B cell (primary cell): ENCODE measurements around the gene DOCK8. TPM values are rescaled to one million over a fixed set of nuclear protein-coding genes. Genes with fewer than 3 reads are reported as not detected.

Experiments used
- ATAC-seq: fragments of 200-7000 bp; cut with Tn5 transposase; one replicate; pipeline ENCODE4 v1.10.0; 2021; ENCODE audit warnings: low read depth, mild to moderate bottlenecking, moderate number of reproducible peaks, moderate library complexity
- CTCF ChIA-PET: fragments of 350-600 bp; sonication (Branson Sonifier 250); formaldehyde crosslinking; loops from one replicate; lab custom pipeline; 2021; ENCODE audit warnings: antibody characterized with exemption, inconsistent platforms; lab: Charles Lee
- POLR2A ChIA-PET: fragments of 350-600 bp; sonication (Branson Sonifier 250); formaldehyde crosslinking; loops from one replicate; lab custom pipeline; 2021; ENCODE audit warnings: antibody characterized with exemption; lab: Charles Lee
- DNase-seq: peaks from one replicate; pipeline ENCODE4 v3.0.0; 2013
- H2AFZ ChIP-seq: 2 replicates; pipeline ENCODE4 v1.6.1; 2012; ENCODE audit warnings: mild to moderate bottlenecking, low read depth, low read length; ENCODE audit not compliant: insufficient read depth, poor library complexity, severe bottlenecking
- H3K27ac ChIP-seq, 2 donors: 1 replicate in 1 of 2; 2 replicates in 1 of 2; pipeline ENCODE4 v1.5.1; 2012 to 2013; ENCODE audit warnings: low read length in 2 of 2, mild to moderate bottlenecking in 2 of 2, moderate library complexity in 1 of 2
- H3K27me3 ChIP-seq, 4 experiments: fragments of 200-600 bp in 1 of 4; sonication (generic) in 1 of 4; replicated peaks in 1 of 4; 1 replicate in 2 of 4; 2 replicates in 2 of 4; pipeline versions ENCODE4 v1.6.1 to v1.7.0; 2013 to 2016; ENCODE audit warnings: low read length in 3 of 4, mild to moderate bottlenecking in 2 of 4, mixed read lengths in 1 of 4, moderate library complexity in 1 of 4; ENCODE audit not compliant: insufficient read depth in 4 of 4, control insufficient read depth in 3 of 4; ENCODE audit errors: control extremely low read depth in 1 of 4
- H3K36me3 ChIP-seq, 2 experiments: replicated peaks in 1 of 2; 1 replicate in 1 of 2; 2 replicates in 1 of 2; pipeline versions ENCODE4 v1.6.1 to v1.7.1; 2013; ENCODE audit warnings: low read length in 1 of 2; ENCODE audit not compliant: insufficient read depth in 2 of 2, control insufficient read depth in 1 of 2; ENCODE audit errors: control extremely low read depth in 1 of 2, extremely low read depth in 1 of 2
- H3K4me1 ChIP-seq, 2 donors: fragments of 200-600 bp in 1 of 2; sonication (generic) in 1 of 2; 1 replicate in 1 of 2; 2 replicates in 1 of 2; pipeline versions ENCODE4 v1.5.1 to v1.6.1; 2013 to 2017; ENCODE audit warnings: low read length in 2 of 2; ENCODE audit not compliant: control insufficient read depth in 2 of 2, insufficient read depth in 2 of 2
- H3K4me2 ChIP-seq: replicated peaks from 2 replicates; pipeline ENCODE3; 2012; ENCODE audit warnings: mild to moderate bottlenecking, low read depth, low read length; ENCODE audit not compliant: poor library complexity, severe bottlenecking
- H3K4me3 ChIP-seq, 5 experiments: fragments of 200-600 bp in 1 of 5; sonication (generic) in 1 of 5; 1 replicate in 3 of 5; 2 replicates in 2 of 5; pipeline versions ENCODE4 v1.5.1 to v1.7.0; 2011 to 2016; ENCODE audit warnings: low read length in 4 of 5, mild to moderate bottlenecking in 4 of 5, low read depth in 2 of 5, control low read depth in 1 of 5, moderate library complexity in 1 of 5; ENCODE audit not compliant: insufficient read depth in 1 of 5; ENCODE audit errors: control extremely low read depth in 1 of 5, extremely low read depth in 1 of 5
- H3K79me2 ChIP-seq: fragments of 200-600 bp; sonication (generic); one replicate; pipeline ENCODE4 v1.6.0; 2016; ENCODE audit warnings: low read length; ENCODE audit not compliant: control insufficient read depth, insufficient read depth
- H3K9ac ChIP-seq: fragments of 200-600 bp; sonication (generic); 2 replicates; pipeline ENCODE4 v1.6.1; 2017; ENCODE audit warnings: mild to moderate bottlenecking, low read length, moderate library complexity
- H3K9me3 ChIP-seq, 3 donors: one replicate each; pipeline versions ENCODE4 v1.6.1 to v1.7.1; 2013; ENCODE audit warnings: low read length in 2 of 3; ENCODE audit not compliant: control insufficient read depth in 2 of 3, insufficient read depth in 1 of 3; ENCODE audit errors: control extremely low read depth in 1 of 3
- H4K20me1 ChIP-seq: 2 replicates; pipeline ENCODE4 v1.6.0; 2012; ENCODE audit warnings: mild to moderate bottlenecking, low read length; ENCODE audit not compliant: insufficient read depth, control insufficient read depth, poor library complexity, severe bottlenecking
- H3K27ac Mint-ChIP-seq: one replicate; pipeline ENCODE4 v1.8.0; 2021; ENCODE audit warnings: mixed read lengths
- H3K27me3 Mint-ChIP-seq: one replicate; pipeline ENCODE4 v1.8.0; 2021; ENCODE audit warnings: mixed read lengths
- H3K4me1 Mint-ChIP-seq: one replicate; pipeline ENCODE4 v1.8.0; 2021; ENCODE audit warnings: mixed read lengths
- H3K4me3 Mint-ChIP-seq: one replicate; pipeline ENCODE4 v1.8.0; 2021; ENCODE audit warnings: mixed read lengths
- H3K9me3 Mint-ChIP-seq: one replicate; pipeline ENCODE4 v1.8.0; 2022; ENCODE audit warnings: mixed read lengths; ENCODE audit not compliant: insufficient read depth
- CTCF ChIP-seq: fragments of 200-600 bp; IDR thresholded peaks from one replicate; pipeline ENCODE4 v1.8.0; 2022; ENCODE audit warnings: antibody characterized with exemption, mild to moderate bottlenecking
- EZH2 ChIP-seq: IDR thresholded peaks from 2 replicates; pipeline ENCODE4 v1.6.1; 2012; ENCODE audit warnings: borderline replicate concordance, low read depth, mild to moderate bottlenecking, moderate library complexity, low read length; ENCODE audit not compliant: insufficient read depth, poor library complexity, severe bottlenecking
- WGBS: methylation state at CpG from one replicate; pipeline ENCODE4 v1.1.5; 2013; ENCODE audit warnings: missing lambda C conversion rate; ENCODE audit not compliant: insufficient coverage; 5-methylcytosine and 5-hydroxymethylcytosine counted together
- intact Hi-C: fragments of 100-400 bp; cut with micrococcal nuclease; formaldehyde crosslinking; loops from one replicate; pipeline ENCODE4 v1.10.0; 2022
- polyA plus RNA-seq: library from polyadenylated mRNA; depleted of rRNA; stranded (reverse); fragments of >200 nt; gene quantifications from 2 replicates; pipeline ENCODE4 v1.2.3, GENCODE V29; 2012
- total RNA-seq, 2 donors: library from RNA; stranded (reverse); fragments of 120-200 nt in 1 of 2; gene quantifications; 1 replicate in 1 of 2; 2 replicates in 1 of 2; pipeline versions ENCODE4 v1.2.3 to v1.2.4, GENCODE V29; 2013 to 2022

Gene DOCK8
- total and polyA plus RNA-seq, 2 donors (not counting 1 experiment from before 2014, with no cell fraction given): 47.6 to 288 TPM

- Histone ChIP-seq H3K27me3 (no peaks in the 10 kb centered on the region), H4K20me1 (no peaks in the 10 kb centered on the region), H3K9me3 (no peaks in the 10 kb centered on the region), H3K4me3 (no peak overlapping the region), H3K9ac (no peak overlapping the region), H3K36me3 (peaks cover 0 to 5% of the 10 kb centered on the region in 2 experiments), H3K79me2 (peaks cover 31% of the 10 kb centered on the region), H3K4me2 (no peak overlapping the region), H3K4me1 (peaks cover 0 to 6% of the 10 kb centered on the region in 2 donors), H2AFZ (no peak overlapping the region), H3K27ac (no peak overlapping the region)
- ChIA-PET CTCF (no interaction called here), POLR2A (no interaction called here)
- Mint-ChIP-seq H3K4me3 (no peak overlapping the region), H3K9me3 (no peaks in the 10 kb centered on the region), H3K27ac (no peak overlapping the region), H3K4me1 (peaks cover 14% of the 10 kb centered on the region), H3K27me3 (no peaks in the 10 kb centered on the region)
- no peak for TF ChIP-seq CTCF
- TF ChIP-seq EZH2: no peak
- WGBS: 100% methylated on average over 1 of the region's 2 CpGs
- intact Hi-C loops: no loop called here
- DNase-seq (no peak), ATAC-seq (no peak)
These were observed 45.0 kb downstream of the DOCK8 start for GRCh38 chr9:259405-260404.

- Histone ChIP-seq H2AFZ (no peak overlapping the region), H3K9ac (no peak overlapping the region), H3K9me3 (no peaks in the 10 kb centered on the region), H3K79me2 (peaks cover 34% of the 10 kb centered on the region), H3K36me3 (peaks cover 0 to 5% of the 10 kb centered on the region in 2 experiments), H4K20me1 (no peaks in the 10 kb centered on the region), H3K27me3 (no peaks in the 10 kb centered on the region), H3K4me1 (no peaks in the 10 kb centered on the region), H3K27ac (no peak overlapping the region), H3K4me3 (no peak overlapping the region), H3K4me2 (no peak overlapping the region)
- TF ChIP-seq EZH2: no peak
- TF ChIP-seq CTCF: no peak
- Mint-ChIP-seq H3K4me3 (no peak overlapping the region), H3K9me3 (no peaks in the 10 kb centered on the region), H3K27me3 (no peaks in the 10 kb centered on the region), H3K4me1 (peaks cover 7% of the 10 kb centered on the region), H3K27ac (no peak overlapping the region)
- ChIA-PET POLR2A (no interaction called here), CTCF (no interaction called here)
- ATAC-seq: no peak
- DNase-seq: no peak
- intact Hi-C loops: no loop called here
- 67% methylated on average over 1 of the region's 2 CpGs for WGBS
These were observed 49.6 kb downstream of the DOCK8 start for GRCh38 chr9:264231-264630.
